Neural cell (in vitro differentiated cells): ENCODE measurements around the gene MAGEA12.
"Not testable (repeated sequence)": the region's sequence is repeated elsewhere in the genome, so short reads cannot be mapped to it uniquely, and the experiment has no call there.

ENCODE experiments used
- CTCF ChIP-seq: fragments of 450-650 bp; IDR thresholded peaks from 2 replicates; pipeline ENCODE4 v1.5.1; 2014; ENCODE audit warnings: antibody characterized with exemption, mild to moderate bottlenecking, moderate library complexity; ENCODE audit not compliant: poor library complexity, severe bottlenecking
- EZH2 ChIP-seq: fragments of 200-600, 300-800 bp; shearing (Covaris generic), sonication (generic); IDR thresholded peaks from 2 replicates; pipeline ENCODE4 v1.6.1; 2014; ENCODE audit warnings: antibody characterized with exemption, low read length, borderline replicate concordance, mild to moderate bottlenecking; ENCODE audit not compliant: insufficient read depth, poor library complexity, severe bottlenecking
- POLR2AphosphoS5 ChIP-seq: IDR thresholded peaks from 2 replicates; pipeline ENCODE4 v1.6.1; 2012
- RAD21 ChIP-seq: fragments of 450-650 bp; conservative IDR thresholded peaks from 2 replicates; pipeline ENCODE4 v1.6.1; 2014; ENCODE audit warnings: antibody characterized with exemption, mild to moderate bottlenecking, moderate library complexity
- REST ChIP-seq: IDR thresholded peaks from 2 replicates; pipeline ENCODE4 v1.6.1; 2012; ENCODE audit warnings: borderline replicate concordance
- SMC3 ChIP-seq: fragments of 450-650 bp; conservative IDR thresholded peaks from 2 replicates; pipeline ENCODE4 v1.6.1; 2014; ENCODE audit warnings: antibody characterized with exemption, mild to moderate bottlenecking, moderate library complexity; ENCODE audit not compliant: poor library complexity

DNA sequence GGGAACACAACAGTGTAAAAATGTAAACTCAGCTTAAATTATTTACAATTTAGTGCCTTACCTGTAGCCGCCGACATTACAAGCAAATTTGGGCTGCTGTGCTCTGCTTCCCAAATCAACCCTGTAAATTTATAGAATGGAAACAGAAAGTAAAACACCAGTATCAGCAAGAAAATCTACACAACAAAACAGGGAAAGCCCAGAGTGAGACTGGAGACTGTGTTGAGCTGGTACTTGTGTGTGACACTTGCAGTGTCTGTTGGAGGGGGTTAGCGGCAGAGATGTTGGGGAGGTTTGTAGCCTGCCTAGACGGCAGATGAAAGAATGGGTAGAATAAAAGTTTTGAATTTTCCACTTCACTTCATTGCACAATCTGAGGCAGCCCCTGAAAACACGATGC lies 20.4 kb upstream of the MAGEA12 start:
- TF ChIP-seq CTCF, EZH2, POLR2AphosphoS5, SMC3, REST, RAD21: not testable (repeated sequence)
